MM.1S (cell line): Measurements from ENCODE around the gene ATCAY.

Experiments used
- DNase-seq: peaks from one replicate; pipeline ENCODE4 v3.0.0-alpha.2; 2015
- H2AFZ ChIP-seq: fragments of 300-600 bp; sonication (generic); 2 replicates; pipeline ENCODE4 v1.6.0; 2016; ENCODE audit warnings: antibody characterized with exemption, low read length
- H3F3A ChIP-seq: fragments of 300-600 bp; sonication (generic); 2 replicates; pipeline ENCODE4 v1.6.1; 2016; ENCODE audit warnings: mild to moderate bottlenecking, antibody characterized with exemption, low read length, moderate library complexity, mixed read lengths; ENCODE audit not compliant: insufficient read depth
- H3K27ac ChIP-seq: fragments of 300-600 bp; sonication (generic); 2 replicates; pipeline ENCODE4 v1.5.1; 2016; ENCODE audit warnings: mild to moderate bottlenecking, low read length
- H3K27me3 ChIP-seq: fragments of 300-600 bp; sonication (generic); replicated peaks from 2 replicates; pipeline ENCODE4 v1.6.0; 2016; ENCODE audit warnings: low read length; ENCODE audit not compliant: insufficient read depth
- H3K36me3 ChIP-seq: fragments of 300-600 bp; sonication (generic); replicated peaks from 2 replicates; pipeline ENCODE4 v1.6.1; 2016; ENCODE audit warnings: mild to moderate bottlenecking, low read length, mixed read lengths; ENCODE audit not compliant: insufficient read depth
- H3K4me1 ChIP-seq: fragments of 300-600 bp; sonication (generic); 2 replicates; pipeline ENCODE4 v1.6.1; 2016; ENCODE audit warnings: low read length, mixed read lengths
- H3K4me2 ChIP-seq: fragments of 300-600 bp; sonication (generic); 2 replicates; pipeline ENCODE4 v1.6.0; 2016; ENCODE audit warnings: low read depth, low read length
- H3K4me3 ChIP-seq: fragments of 300-600 bp; sonication (generic); 2 replicates; pipeline ENCODE4 v1.5.1; 2016; ENCODE audit warnings: low read length, mixed read lengths
- H3K79me2 ChIP-seq: fragments of 300-600 bp; sonication (generic); 2 replicates; pipeline ENCODE4 v1.6.1; 2016; ENCODE audit warnings: mixed run types, low read length, mixed read lengths
- H3K9ac ChIP-seq: fragments of 300-600 bp; sonication (generic); 2 replicates; pipeline ENCODE4 v1.6.1; 2016; ENCODE audit warnings: low read length, mixed read lengths
- H3K9me2 ChIP-seq: fragments of 300-600 bp; sonication (generic); replicated peaks from 2 replicates; pipeline ENCODE4 v1.6.1; 2016; ENCODE audit warnings: mild to moderate bottlenecking, low read length, mixed read lengths; ENCODE audit not compliant: insufficient read depth
- H3K9me3 ChIP-seq: fragments of 300-600 bp; sonication (generic); replicated peaks from 2 replicates; pipeline ENCODE4 v1.6.1; 2016; ENCODE audit warnings: mild to moderate bottlenecking, low read length, mixed read lengths; ENCODE audit not compliant: insufficient read depth
- H4K20me1 ChIP-seq: fragments of 300-600 bp; sonication (generic); 2 replicates; pipeline ENCODE4 v1.6.1; 2016; ENCODE audit warnings: mild to moderate bottlenecking, low read length, moderate library complexity, mixed read lengths; ENCODE audit not compliant: insufficient read depth
- CTCF ChIP-seq: fragments of 300-600 bp; sonication (generic); IDR thresholded peaks from 2 replicates; pipeline ENCODE4 v1.5.1; 2016; ENCODE audit warnings: antibody characterized with exemption, low read length, mixed read lengths
- EZH2 ChIP-seq: fragments of 300-600 bp; sonication (generic); optimal IDR thresholded peaks from 2 replicates; pipeline ENCODE3; 2017; ENCODE audit warnings: low read depth, mild to moderate bottlenecking, antibody characterized with exemption, low read length, mixed read lengths
- EZH2phosphoT487 ChIP-seq: fragments of 300-600 bp; sonication (generic); IDR thresholded peaks from 2 replicates; pipeline ENCODE4 v1.6.1; 2018; ENCODE audit warnings: antibody characterized with exemption, low read length

Gene ATCAY

DNA sequence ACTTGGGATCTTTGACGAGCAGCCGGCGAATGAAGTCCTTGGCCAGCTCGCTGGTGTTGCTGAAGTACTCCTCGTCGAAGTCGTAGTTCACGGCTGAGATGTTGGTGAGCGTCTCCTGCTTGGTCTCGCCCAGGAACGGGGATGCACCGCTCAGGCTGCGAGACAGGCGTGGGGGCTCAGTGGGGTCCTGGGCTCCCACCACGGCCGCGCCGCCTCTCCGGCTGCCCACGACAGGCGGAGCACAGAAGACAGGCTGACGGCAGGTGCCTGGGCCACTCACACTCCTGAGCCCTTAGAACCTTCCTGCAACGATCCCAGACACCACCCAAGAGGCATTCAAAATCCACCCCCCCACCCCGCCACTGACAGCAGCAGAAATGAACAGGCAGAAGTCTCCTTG, 80.5 kb downstream of the ATCAY start:
- no peaks in the 10 kb centered on the region; the same call in 1 of the 2 replicates for H4K20me1 ChIP-seq
- no peak for TF ChIP-seq EZH2phosphoT487
- no peak for TF ChIP-seq CTCF
- no peak for TF ChIP-seq EZH2
- peaks cover 9% of the 10 kb centered on the region for H3K36me3 ChIP-seq

GRCh38 chr19:3963458-3964255, 83.2 kb downstream of the ATCAY start:
- Histone ChIP-seq H3K4me2 (no peak overlapping the region), H3K27me3 (no peaks in the 10 kb centered on the region), H2AFZ (no peak overlapping the region), H3F3A (no peaks in the 10 kb centered on the region), H4K20me1 (no peaks in the 10 kb centered on the region), H3K36me3 (peaks cover 9% of the 10 kb centered on the region), H3K79me2 (peaks cover 23% of the 10 kb centered on the region), H3K9ac (no peak overlapping the region), H3K9me3 (no peaks in the 10 kb centered on the region), H3K4me1 (no peaks in the 10 kb centered on the region), H3K9me2 (no peaks in the 10 kb centered on the region), H3K27ac (no peak overlapping the region), H3K4me3 (no peak overlapping the region)
- DNase-seq, result no peak
- TF ChIP-seq EZH2phosphoT487, result no peak
- TF ChIP-seq CTCF, result no peak
- no peak for TF ChIP-seq EZH2

More for the DNA sequence above, 80.5 kb downstream of the ATCAY start:
- Histone ChIP-seq H3K27ac (no peak overlapping the region), H3K4me3 (no peak overlapping the region), H3K9me2 (no peaks in the 10 kb centered on the region), H3K9ac (no peak overlapping the region), H3K4me2 (no peak overlapping the region), H3F3A (no peaks in the 10 kb centered on the region), H3K27me3 (no peaks in the 10 kb centered on the region), H3K9me3 (no peaks in the 10 kb centered on the region), H3K79me2 (no peaks in the 10 kb centered on the region), H3K4me1 (no peaks in the 10 kb centered on the region), H2AFZ (no peak overlapping the region)
- no peak for DNase-seq

DNA sequence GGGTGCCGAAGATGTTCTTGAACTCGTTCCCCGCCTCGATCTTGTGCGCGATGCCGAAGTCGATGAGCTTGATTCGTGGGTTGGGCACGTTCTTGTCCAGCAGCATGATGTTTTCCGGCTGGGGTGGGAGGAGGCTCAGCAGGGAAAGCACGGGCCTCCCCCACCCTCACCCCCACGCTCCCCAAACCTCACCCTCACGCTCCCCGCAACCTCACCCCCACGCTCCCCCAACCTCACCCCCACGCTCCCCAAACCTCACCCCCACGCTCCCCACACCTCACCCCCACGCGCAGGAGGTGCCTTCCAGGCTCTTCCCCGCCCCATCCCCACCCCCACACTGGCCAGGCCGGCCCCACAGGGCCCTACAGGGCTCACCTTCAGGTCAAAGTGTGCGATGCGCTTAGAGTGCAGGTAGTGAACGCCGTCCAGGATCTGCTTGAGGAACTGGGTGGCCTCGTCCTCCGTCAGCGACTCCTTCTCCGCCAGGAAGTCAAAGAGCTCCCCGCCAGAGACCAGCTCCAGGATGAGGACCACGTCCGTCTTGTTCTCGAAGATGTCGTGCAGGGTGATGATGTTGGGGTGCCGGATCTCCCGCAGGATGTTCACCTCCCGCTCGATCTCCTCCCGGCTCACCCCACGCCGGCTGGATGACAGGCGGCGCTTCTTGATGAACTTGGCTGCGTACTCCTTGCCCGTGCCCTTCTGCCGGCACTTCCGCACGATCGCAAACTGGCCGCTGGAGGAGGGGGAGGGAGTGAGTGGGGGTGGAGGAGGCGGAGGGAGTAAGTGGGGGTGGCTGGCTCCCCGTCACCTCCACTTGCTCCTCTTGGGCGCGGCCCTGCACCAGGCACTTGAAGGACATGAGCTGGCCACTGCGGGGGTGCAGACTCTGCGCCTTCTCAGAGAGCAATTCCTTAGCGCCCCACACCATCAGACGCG, 84.0 kb downstream of the ATCAY start:
- no peaks in the 10 kb centered on the region for H4K20me1 ChIP-seq
- no peaks in the 10 kb centered on the region for H3K9me2 ChIP-seq
- no peaks in the 10 kb centered on the region for H3K27me3 ChIP-seq
- H3K4me3 ChIP-seq, result no peak overlapping the region
- peaks cover 9% of the 10 kb centered on the region for H3K36me3 ChIP-seq
- no peaks in the 10 kb centered on the region for H3F3A ChIP-seq
- no peak overlapping the region for H3K4me2 ChIP-seq
- no peak for TF ChIP-seq CTCF
- TF ChIP-seq EZH2, result no peak
- H3K9ac ChIP-seq, result no peak overlapping the region
- H3K9me3 ChIP-seq, result no peaks in the 10 kb centered on the region
- DNase-seq, result no peak
- no peak overlapping the region for H3K27ac ChIP-seq
- H2AFZ ChIP-seq, result no peak overlapping the region
- peaks cover 32% of the 10 kb centered on the region for H3K79me2 ChIP-seq
- H3K4me1 ChIP-seq, result no peaks in the 10 kb centered on the region
